ENCODE results near the gene ATP6V1D.

The ATP6V1D gene

DNA sequence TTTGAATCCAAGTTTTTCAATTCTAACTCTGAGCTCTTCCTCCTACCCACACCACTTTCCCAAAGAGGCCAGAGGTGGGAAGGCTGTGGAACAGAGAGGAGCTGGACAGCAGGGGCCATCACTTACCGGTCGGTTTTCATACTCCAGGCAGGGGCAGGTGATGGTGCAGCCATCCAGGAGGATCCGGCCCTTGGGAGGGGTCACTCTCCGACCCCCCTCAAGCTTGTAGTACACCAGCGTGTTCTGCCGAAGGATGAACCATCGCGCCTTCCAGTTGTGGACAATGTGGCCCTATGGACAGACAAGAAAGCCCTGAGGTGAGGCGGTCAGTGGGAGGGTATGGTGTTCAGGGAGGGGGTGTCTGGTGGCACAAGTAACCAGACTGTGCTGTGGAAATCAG, 37.9 kb upstream of the ATP6V1D start:
- Histone ChIP-seq H2BK12ac (ENCODE audit: low read length in 2 of 2) (no peak overlapping the region), H4K91ac (ENCODE audit: low read length) (no peak overlapping the region), H3K4ac (ENCODE audit: low read depth in 1 of 2, low read length in 2 of 2) (no peak overlapping the region), H3K23ac (ENCODE audit: low read length in 2 of 2) (no peak overlapping the region), H3K4me3 (ENCODE audit: insufficient read depth in 1 of 2, low read depth in 1 of 2, low read length in 2 of 2) (no peak overlapping the region), H3K27me3 (ENCODE audit: control insufficient read depth in 1 of 2, insufficient read depth in 1 of 2, low read length in 2 of 2) (no peaks in the 10 kb centered on the region), H3K9ac (ENCODE audit: low read length) (no peak overlapping the region), H2BK120ac (ENCODE audit: low read depth, low read length) (no peak overlapping the region), H3K27ac (ENCODE audit: low read length, poor library complexity, severe bottlenecking) (no peak overlapping the region), H3K36me3 (ENCODE audit: control insufficient read depth in 1 of 2, insufficient read depth in 2 of 2, low read depth in 1 of 2, low read length in 2 of 2) (peaks cover 0 to 10% of the 10 kb centered on the region in 2 experiments), H3K9me3 (ENCODE audit: control insufficient read depth, low read length) (no peaks in the 10 kb centered on the region), H2BK15ac (ENCODE audit: low read depth, poor library complexity, severe bottlenecking) (no peak overlapping the region), H3K4me2 (ENCODE audit: low read length, poor library complexity, severe bottlenecking) (no peak overlapping the region), H2BK5ac (ENCODE audit: low read depth, low read length, poor library complexity, severe bottlenecking) (no peak overlapping the region), H3K4me1 (ENCODE audit: control insufficient read depth, insufficient read depth, low read depth, low read length) (peaks cover 14% of the 10 kb centered on the region), H3K79me1 (replicated peaks; ENCODE audit: low read length, poor library complexity, severe bottlenecking) (no peaks in the 10 kb centered on the region), H2AK5ac (ENCODE audit: low read length, severe bottlenecking) (no peak overlapping the region), H4K8ac (ENCODE audit: low read length) (no peak overlapping the region), H3K14ac (ENCODE audit: low read length in 2 of 2) (no peak overlapping the region), H2AFZ (ENCODE audit: low read depth, low read length) (no peak overlapping the region), H3K18ac (ENCODE audit: low read depth in 1 of 2, low read length in 2 of 2) (no peak overlapping the region)
- 97% methylated on average over 9 of the region's 9 CpGs for WGBS
- DNase-seq, result no peak

DNA sequence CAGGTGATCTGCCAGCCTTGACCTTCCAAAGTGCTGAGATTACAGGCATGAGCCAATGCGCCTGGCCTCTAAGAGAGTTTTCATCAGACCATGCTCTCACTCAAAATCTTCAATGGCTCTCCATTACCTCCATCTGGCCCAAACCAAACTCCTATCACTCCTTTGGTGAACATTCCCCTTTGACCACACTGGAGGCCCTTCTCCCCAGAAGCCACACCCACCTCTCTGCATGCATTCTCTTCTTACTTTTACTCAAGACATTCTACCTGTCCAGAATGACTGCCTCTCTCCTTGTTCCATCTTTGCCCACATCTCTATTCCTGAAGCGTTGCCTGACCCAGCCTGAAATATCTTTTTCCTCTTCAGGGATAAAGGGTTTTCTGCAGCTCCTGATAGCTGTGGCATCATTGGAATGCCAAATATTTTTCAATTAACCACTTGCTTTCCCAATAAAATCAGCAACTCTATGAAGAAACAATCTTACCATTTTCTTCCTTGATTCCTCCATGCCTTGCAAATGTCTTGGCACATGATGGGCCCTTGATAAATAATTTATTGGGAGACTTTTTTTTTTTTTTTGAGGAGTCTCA, 36.9 kb upstream of the ATP6V1D start:
- no peak overlapping the region for H2BK15ac ChIP-seq (ENCODE audit: low read depth, poor library complexity, severe bottlenecking)
- no peak overlapping the region for H2AK5ac ChIP-seq (ENCODE audit: low read length, severe bottlenecking)
- H2BK120ac ChIP-seq (ENCODE audit: low read depth, low read length), result no peak overlapping the region
- H3K23ac ChIP-seq (ENCODE audit: low read length in 2 of 2), result no peak overlapping the region
- H3K9ac ChIP-seq (ENCODE audit: low read length), result no peak overlapping the region
- no peak overlapping the region for H3K14ac ChIP-seq (ENCODE audit: low read length in 2 of 2)
- H3K4ac ChIP-seq (ENCODE audit: low read depth in 1 of 2, low read length in 2 of 2), result no peak overlapping the region
- no peak overlapping the region for H4K8ac ChIP-seq (ENCODE audit: low read length)
- H3K79me1 ChIP-seq (replicated peaks; ENCODE audit: low read length, poor library complexity, severe bottlenecking), result no peaks in the 10 kb centered on the region
- no peak overlapping the region for H4K91ac ChIP-seq (ENCODE audit: low read length)
- no peak overlapping the region for H3K27ac ChIP-seq (ENCODE audit: low read length, poor library complexity, severe bottlenecking)
- no peaks in the 10 kb centered on the region for H3K9me3 ChIP-seq (ENCODE audit: control insufficient read depth, low read length)
- peak; percentile 19 for DNase-seq
- no peak overlapping the region for H2AFZ ChIP-seq (ENCODE audit: low read depth, low read length)
- WGBS, result 61% methylated on average over 2 of the region's 2 CpGs
- H3K18ac ChIP-seq (ENCODE audit: low read depth in 1 of 2, low read length in 2 of 2), result no peak overlapping the region
- peaks cover 14% of the 10 kb centered on the region for H3K4me1 ChIP-seq (ENCODE audit: control insufficient read depth, insufficient read depth, low read depth, low read length)
- H2BK12ac ChIP-seq (ENCODE audit: low read length in 2 of 2), result no peak overlapping the region
- peaks cover 0 to 15% of the 10 kb centered on the region in 2 experiments for H3K36me3 ChIP-seq (ENCODE audit: control insufficient read depth in 1 of 2, insufficient read depth in 2 of 2, low read depth in 1 of 2, low read length in 2 of 2)
- no peak overlapping the region for H3K4me3 ChIP-seq (ENCODE audit: insufficient read depth in 1 of 2, low read depth in 1 of 2, low read length in 2 of 2)
- H3K4me2 ChIP-seq (ENCODE audit: low read length, poor library complexity, severe bottlenecking), result no peak overlapping the region
- H3K27me3 ChIP-seq (ENCODE audit: control insufficient read depth in 1 of 2, insufficient read depth in 1 of 2, low read length in 2 of 2), result no peaks in the 10 kb centered on the region
- H2BK5ac ChIP-seq (ENCODE audit: low read depth, low read length, poor library complexity, severe bottlenecking), result no peak overlapping the region

DNA sequence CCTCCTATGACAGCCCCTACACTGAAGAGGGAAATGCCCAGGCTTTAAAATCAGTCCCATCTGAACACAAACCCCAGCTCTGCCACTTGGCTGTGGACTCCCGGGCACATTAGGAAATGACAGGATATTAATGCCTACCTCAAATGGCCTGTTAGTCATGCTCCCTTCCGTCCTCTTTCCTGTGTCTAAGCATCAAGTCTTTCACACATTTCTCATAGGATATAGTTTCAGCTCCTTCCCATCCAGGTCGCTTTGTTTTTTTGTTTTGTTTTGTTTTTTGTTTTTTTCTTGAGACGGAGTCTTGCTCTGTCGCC, 36.2 kb upstream of the ATP6V1D start:
- no peak overlapping the region for H2BK15ac ChIP-seq (ENCODE audit: low read depth, poor library complexity, severe bottlenecking)
- no peak overlapping the region for H4K8ac ChIP-seq (ENCODE audit: low read length)
- H3K9ac ChIP-seq (ENCODE audit: low read length), result no peak overlapping the region
- H3K36me3 ChIP-seq (ENCODE audit: control insufficient read depth in 1 of 2, insufficient read depth in 2 of 2, low read depth in 1 of 2, low read length in 2 of 2), result peaks cover 0 to 15% of the 10 kb centered on the region in 2 experiments
- H3K23ac ChIP-seq (ENCODE audit: low read length in 2 of 2), result no peak overlapping the region
- H3K4me2 ChIP-seq (ENCODE audit: low read length, poor library complexity, severe bottlenecking), result no peak overlapping the region
- no peaks in the 10 kb centered on the region for H3K79me1 ChIP-seq (replicated peaks; ENCODE audit: low read length, poor library complexity, severe bottlenecking)
- H3K4me1 ChIP-seq (ENCODE audit: control insufficient read depth, insufficient read depth, low read depth, low read length), result peaks cover 14% of the 10 kb centered on the region
- H3K18ac ChIP-seq (ENCODE audit: low read depth in 1 of 2, low read length in 2 of 2), result peak overlapping the region in 1 of 2 experiments; percentile 58
- no peaks in the 10 kb centered on the region for H3K27me3 ChIP-seq (ENCODE audit: control insufficient read depth in 1 of 2, insufficient read depth in 1 of 2, low read length in 2 of 2)
- H3K4me3 ChIP-seq (ENCODE audit: insufficient read depth in 1 of 2, low read depth in 1 of 2, low read length in 2 of 2), result no peak overlapping the region
- no peak overlapping the region for H3K27ac ChIP-seq (ENCODE audit: low read length, poor library complexity, severe bottlenecking)
- no peak overlapping the region for H2BK5ac ChIP-seq (ENCODE audit: low read depth, low read length, poor library complexity, severe bottlenecking)
- no peak overlapping the region for H2AFZ ChIP-seq (ENCODE audit: low read depth, low read length)
- peak; percentile 31 for DNase-seq
- no peak overlapping the region for H3K14ac ChIP-seq (ENCODE audit: low read length in 2 of 2)
- H2BK12ac ChIP-seq (ENCODE audit: low read length in 2 of 2), result no peak overlapping the region
- no peak overlapping the region for H2BK120ac ChIP-seq (ENCODE audit: low read depth, low read length)
- H3K9me3 ChIP-seq (ENCODE audit: control insufficient read depth, low read length), result no peaks in the 10 kb centered on the region
- H2AK5ac ChIP-seq (ENCODE audit: low read length, severe bottlenecking), result peak overlapping the region; percentile 81
- no peak overlapping the region for H3K4ac ChIP-seq (ENCODE audit: low read depth in 1 of 2, low read length in 2 of 2)
- no peak overlapping the region for H4K91ac ChIP-seq (ENCODE audit: low read length)
- WGBS, result 62% methylated on average over 5 of the region's 5 CpGs

DNA sequence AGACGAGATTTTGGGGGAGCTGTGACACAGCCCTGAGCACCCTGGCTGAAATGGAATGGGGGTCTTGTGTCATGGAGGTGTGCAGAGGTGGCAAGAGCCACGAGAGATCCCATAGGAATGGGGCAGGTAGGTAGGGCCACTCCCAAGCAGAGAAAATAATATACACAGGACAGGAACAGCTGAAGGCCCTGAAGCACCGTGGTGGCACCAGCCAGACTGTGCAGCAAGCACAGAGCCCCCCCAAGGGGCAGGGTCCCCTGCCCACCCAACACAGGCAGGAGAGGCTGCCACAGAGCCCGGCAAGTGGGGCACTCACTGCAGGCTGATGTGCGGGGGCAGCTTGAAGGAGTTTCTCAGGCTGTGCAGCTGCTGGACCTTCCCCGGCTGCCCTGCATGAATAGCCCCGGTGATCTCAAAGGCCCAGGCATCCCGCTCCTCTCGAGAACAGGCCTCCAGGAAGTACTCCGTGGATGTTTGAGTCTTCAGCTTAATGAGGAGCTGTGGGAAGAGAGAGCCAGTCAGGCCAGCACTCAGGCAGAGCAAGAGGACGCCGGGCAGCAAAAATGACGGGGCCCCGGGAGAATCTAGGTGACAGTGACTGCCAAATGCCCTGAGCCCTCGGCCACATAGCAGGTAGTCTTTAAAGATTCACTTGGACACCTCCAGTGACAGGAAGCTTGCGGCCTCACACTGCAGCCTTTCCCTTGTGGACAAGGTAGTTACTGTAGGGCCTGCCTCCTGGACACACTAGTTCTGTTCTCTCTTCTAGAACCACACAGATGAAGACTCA, 35.7 kb upstream of the ATP6V1D start:
- Histone ChIP-seq H3K14ac (ENCODE audit: low read length in 2 of 2) (no peak overlapping the region), H3K9me3 (ENCODE audit: control insufficient read depth, low read length) (no peaks in the 10 kb centered on the region), H3K4me2 (ENCODE audit: low read length, poor library complexity, severe bottlenecking) (no peak overlapping the region), H3K18ac (ENCODE audit: low read depth in 1 of 2, low read length in 2 of 2) (peak overlapping the region in 1 of 2 experiments; percentile 58), H2BK15ac (ENCODE audit: low read depth, poor library complexity, severe bottlenecking) (no peak overlapping the region), H4K91ac (ENCODE audit: low read length) (no peak overlapping the region), H3K27ac (ENCODE audit: low read length, poor library complexity, severe bottlenecking) (no peak overlapping the region), H3K23ac (ENCODE audit: low read length in 2 of 2) (no peak overlapping the region), H3K79me1 (replicated peaks; ENCODE audit: low read length, poor library complexity, severe bottlenecking) (no peaks in the 10 kb centered on the region), H3K27me3 (ENCODE audit: control insufficient read depth in 1 of 2, insufficient read depth in 1 of 2, low read length in 2 of 2) (no peaks in the 10 kb centered on the region), H3K9ac (ENCODE audit: low read length) (no peak overlapping the region), H2BK5ac (ENCODE audit: low read depth, low read length, poor library complexity, severe bottlenecking) (no peak overlapping the region), H2AFZ (ENCODE audit: low read depth, low read length) (peak overlapping the region; percentile 30), H3K4ac (ENCODE audit: low read depth in 1 of 2, low read length in 2 of 2) (no peak overlapping the region), H4K8ac (ENCODE audit: low read length) (no peak overlapping the region), H2BK12ac (ENCODE audit: low read length in 2 of 2) (peak overlapping the region in 1 of 2 experiments; percentile 35), H2BK120ac (ENCODE audit: low read depth, low read length) (no peak overlapping the region), H3K36me3 (ENCODE audit: control insufficient read depth in 1 of 2, insufficient read depth in 2 of 2, low read depth in 1 of 2, low read length in 2 of 2) (peaks cover 0 to 15% of the 10 kb centered on the region in 2 experiments), H3K4me1 (ENCODE audit: control insufficient read depth, insufficient read depth, low read depth, low read length) (peaks cover 14% of the 10 kb centered on the region), H3K4me3 (ENCODE audit: insufficient read depth in 1 of 2, low read depth in 1 of 2, low read length in 2 of 2) (no peak overlapping the region), H2AK5ac (ENCODE audit: low read length, severe bottlenecking) (peak overlapping the region; percentile 81)
- no peak for DNase-seq
- WGBS, result 74% methylated on average over 16 of the region's 16 CpGs

Data from mesenchymal stem cell (in vitro differentiated cells and primary cell).